Measurements from ENCODE around the gene ZNF587B.
"Not testable (repeated sequence)": the region's sequence is repeated elsewhere in the genome, so short reads cannot be mapped to it uniquely, and the experiment has no call there.

The ZNF587B gene

GRCh38 chr19:57830071-57830602 is at the start of gene ZNF587B:
Gene ZNF587B (plus strand): TSS chr19:57830299. CDS start chr19:57830529, 230 bp downstream.
- H3K36me3 Mint-ChIP-seq, result peaks cover 41% of the 10 kb centered on the region
- no peaks in the 10 kb centered on the region for H3K27me3 Mint-ChIP-seq
- no peak within 1 kb of the TSS for H3K4me3 Mint-ChIP-seq
- H3K4me1 Mint-ChIP-seq, result peaks cover 17% of the 10 kb centered on the region
- ATAC-seq, result no peak
- H3K9me3 Mint-ChIP-seq, result no peaks in the 10 kb centered on the region
- no peak within 1 kb of the TSS for H3K27ac Mint-ChIP-seq

GRCh38 chr19:57786286-57786685 is 43.8 kb upstream of the ZNF587B start:
- peaks cover 54% of the 10 kb centered on the region for H3K36me3 Mint-ChIP-seq
- ATAC-seq, result no peak
- no peak overlapping the region for H3K4me3 Mint-ChIP-seq

GRCh38 chr19:57786906-57787305 is 43.2 kb upstream of the ZNF587B start:
- H3K4me1 Mint-ChIP-seq, result no peaks in the 10 kb centered on the region
- no peaks in the 10 kb centered on the region for H3K27me3 Mint-ChIP-seq
- no peak overlapping the region for H3K4me3 Mint-ChIP-seq
- peaks cover 5% of the 10 kb centered on the region for H3K9me3 Mint-ChIP-seq
- peaks cover 57% of the 10 kb centered on the region for H3K36me3 Mint-ChIP-seq
- no peak for ATAC-seq
- H3K27ac Mint-ChIP-seq, result no peak overlapping the region

More at GRCh38 chr19:57786286-57786685, 43.8 kb upstream of the ZNF587B start:
- no peaks in the 10 kb centered on the region for H3K27me3 Mint-ChIP-seq
- H3K9me3 Mint-ChIP-seq, result peaks cover 5% of the 10 kb centered on the region
- H3K27ac Mint-ChIP-seq, result no peak overlapping the region
- H3K4me1 Mint-ChIP-seq, result no peaks in the 10 kb centered on the region

GRCh38 chr19:57788114-57788692 is 41.9 kb upstream of the ZNF587B start:
- Mint-ChIP-seq H3K27ac (no peak overlapping the region), H3K9me3 (peaks cover 5% of the 10 kb centered on the region), H3K4me3 (no peak overlapping the region), H3K36me3 (peaks cover 61% of the 10 kb centered on the region), H3K27me3 (no peaks in the 10 kb centered on the region), H3K4me1 (no peaks in the 10 kb centered on the region)
- ATAC-seq, result no peak

- Mint-ChIP-seq H3K27me3 (no peaks in the 10 kb centered on the region), H3K4me1 (no peaks in the 10 kb centered on the region), H3K9me3 (peaks cover 5% of the 10 kb centered on the region), H3K4me3 (no peak overlapping the region), H3K27ac (no peak overlapping the region), H3K36me3 (peaks cover 61% of the 10 kb centered on the region)
- ATAC-seq, result no peak
These were observed 40.8 kb upstream of the ZNF587B start for GRCh38 chr19:57789288-57789687.

- not testable (repeated sequence) for ATAC-seq, H3K27me3 Mint-ChIP-seq, H3K4me3 Mint-ChIP-seq, H3K27ac Mint-ChIP-seq, H3K9me3 Mint-ChIP-seq
- Mint-ChIP-seq H3K36me3 (peaks cover 40% of the 10 kb centered on the region), H3K4me1 (peaks cover 19% of the 10 kb centered on the region)
These were observed 33.5 kb upstream of the ZNF587B start for GRCh38 chr19:57796580-57796979.

GRCh38 chr19:57800696-57801095 is 29.4 kb upstream of the ZNF587B start:
- Mint-ChIP-seq H3K27me3 (no peaks in the 10 kb centered on the region), H3K4me3 (no peak overlapping the region), H3K27ac (no peak overlapping the region), H3K36me3 (peaks cover 30% of the 10 kb centered on the region), H3K9me3 (no peaks in the 10 kb centered on the region), H3K4me1 (peaks cover 44% of the 10 kb centered on the region)
- no peak for ATAC-seq

- peak; percentile 85 for ATAC-seq
- H3K9me3 Mint-ChIP-seq, result no peaks in the 10 kb centered on the region
- H3K27ac Mint-ChIP-seq, result peak overlapping the region; percentile 89
- peaks cover 44% of the 10 kb centered on the region for H3K4me1 Mint-ChIP-seq
- peaks cover 25% of the 10 kb centered on the region for H3K36me3 Mint-ChIP-seq
- no peaks in the 10 kb centered on the region for H3K27me3 Mint-ChIP-seq
- peak overlapping the region; percentile 38 for H3K4me3 Mint-ChIP-seq
These were observed 27.8 kb upstream of the ZNF587B start for GRCh38 chr19:57802269-57802668.

GRCh38 chr19:57803265-57803593 is 26.9 kb upstream of the ZNF587B start:
- H3K4me1 Mint-ChIP-seq, result peaks cover 44% of the 10 kb centered on the region
- H3K4me3 Mint-ChIP-seq, result peak overlapping the region; percentile 69
- H3K27me3 Mint-ChIP-seq, result no peaks in the 10 kb centered on the region
- H3K9me3 Mint-ChIP-seq, result no peaks in the 10 kb centered on the region
- ATAC-seq, result no peak
- peak overlapping the region; percentile 76 for H3K27ac Mint-ChIP-seq
- H3K36me3 Mint-ChIP-seq, result peaks cover 30% of the 10 kb centered on the region

- H3K4me1 Mint-ChIP-seq, result peaks cover 42% of the 10 kb centered on the region
- H3K9me3 Mint-ChIP-seq, result no peaks in the 10 kb centered on the region
- peaks cover 35% of the 10 kb centered on the region for H3K36me3 Mint-ChIP-seq
- H3K4me3 Mint-ChIP-seq, result peak overlapping the region; percentile 69
- H3K27me3 Mint-ChIP-seq, result no peaks in the 10 kb centered on the region
- ATAC-seq, result no peak
- peak overlapping the region; percentile 76 for H3K27ac Mint-ChIP-seq
These were observed 26.3 kb upstream of the ZNF587B start for GRCh38 chr19:57803594-57804325.

- no peaks in the 10 kb centered on the region for H3K27me3 Mint-ChIP-seq
- H3K36me3 Mint-ChIP-seq, result peaks cover 51% of the 10 kb centered on the region
- peaks cover 43% of the 10 kb centered on the region for H3K4me1 Mint-ChIP-seq
- no peak for ATAC-seq
- H3K9me3 Mint-ChIP-seq, result no peaks in the 10 kb centered on the region
- no peak overlapping the region for H3K4me3 Mint-ChIP-seq
- H3K27ac Mint-ChIP-seq, result no peak overlapping the region
These were observed 22.6 kb upstream of the ZNF587B start for GRCh38 chr19:57807541-57807940.

GRCh38 chr19:57810410-57811295 is 19.4 kb upstream of the ZNF587B start:
- not testable (repeated sequence) for H3K27ac Mint-ChIP-seq, H3K9me3 Mint-ChIP-seq, ATAC-seq, H3K27me3 Mint-ChIP-seq, H3K4me3 Mint-ChIP-seq
- peaks cover 51% of the 10 kb centered on the region for H3K36me3 Mint-ChIP-seq
- peaks cover 50% of the 10 kb centered on the region for H3K4me1 Mint-ChIP-seq

GRCh38 chr19:57812226-57812625 is 17.9 kb upstream of the ZNF587B start:
- Mint-ChIP-seq H3K9me3 (no peaks in the 10 kb centered on the region), H3K4me1 (peaks cover 50% of the 10 kb centered on the region), H3K27ac (peak overlapping the region; percentile 44), H3K36me3 (peaks cover 43% of the 10 kb centered on the region), H3K27me3 (no peaks in the 10 kb centered on the region), H3K4me3 (no peak overlapping the region)
- ATAC-seq, result no peak

GRCh38 chr19:57812975-57813820 is 16.9 kb upstream of the ZNF587B start:
- peaks cover 38% of the 10 kb centered on the region for H3K36me3 Mint-ChIP-seq
- peak overlapping the region; percentile 98 for H3K4me3 Mint-ChIP-seq
- H3K27ac Mint-ChIP-seq, H3K27me3 Mint-ChIP-seq, H3K9me3 Mint-ChIP-seq, ATAC-seq: not testable (repeated sequence)
- peaks cover 50% of the 10 kb centered on the region for H3K4me1 Mint-ChIP-seq
